Measurements from ENCODE around the gene PEX5L. TPM values are rescaled to one million over a fixed set of nuclear protein-coding genes. Genes with fewer than 3 reads are reported as not detected.

PEX5L gene
- total RNA-seq, 2 experiments from 2014 or later, result not detected

DNA sequence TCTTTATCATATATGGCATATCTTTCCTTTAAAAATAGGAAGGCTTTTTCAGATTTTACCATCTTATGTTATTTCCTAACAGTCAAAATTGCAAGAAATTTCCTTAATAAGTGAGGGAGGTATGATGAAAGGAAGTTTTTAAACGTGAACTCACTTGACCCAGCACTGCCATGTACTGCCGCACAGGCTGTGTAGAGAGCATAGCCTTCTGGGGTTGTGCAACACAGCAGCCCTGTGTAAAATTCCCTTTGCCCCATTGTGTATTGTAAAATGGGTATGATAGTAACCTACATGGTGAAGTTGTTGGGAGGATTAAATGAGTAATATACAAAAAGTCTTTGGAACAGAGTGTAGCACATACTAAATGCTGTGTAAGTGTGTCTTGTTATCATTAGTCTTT, 78.6 kb downstream of the PEX5L start:
- no peaks in the 10 kb centered on the region for H3K9me3 Mint-ChIP-seq
- DNase-seq (no peak), ATAC-seq (ENCODE audit: low read depth) (no peak)
- H3K36me3 Mint-ChIP-seq, result peaks cover 2% of the 10 kb centered on the region
- no peak overlapping the region for H3K4me3 Mint-ChIP-seq
- POLR2A ChIA-PET, result no interaction called here
- H3K4me1 Mint-ChIP-seq, result peaks cover 13% of the 10 kb centered on the region
- H3K27me3 Mint-ChIP-seq, result peaks cover 20% of the 10 kb centered on the region
- no peak overlapping the region for H3K27ac Mint-ChIP-seq

DNA sequence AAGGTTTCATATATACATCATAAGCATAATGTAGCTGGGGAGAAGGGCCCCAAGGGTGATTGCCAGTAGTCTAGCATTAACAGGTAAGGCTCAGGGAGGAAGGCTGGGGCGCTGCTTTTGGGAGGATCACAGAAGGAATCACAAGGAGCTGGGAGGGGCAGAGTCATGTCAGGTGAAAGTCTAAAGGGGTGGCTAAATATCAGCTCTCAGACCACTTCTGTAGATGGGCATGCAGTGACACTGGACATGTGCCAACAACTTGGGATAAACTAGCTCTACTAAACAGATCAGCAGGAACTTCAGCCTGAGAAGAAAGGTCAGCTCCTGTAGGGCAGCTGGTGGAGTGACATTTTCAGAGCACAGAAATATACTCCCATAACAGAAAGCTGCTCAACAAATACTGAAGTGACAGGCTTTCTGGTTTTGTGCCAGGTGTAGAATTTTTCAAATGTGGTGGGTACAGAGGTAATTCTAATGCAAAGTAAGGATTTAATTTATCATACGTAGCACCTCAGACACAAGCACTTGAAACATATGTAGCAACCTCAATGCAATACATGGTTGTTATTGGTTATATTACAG, 79.4 kb downstream of the PEX5L start:
- DNase-seq (no peak), ATAC-seq (ENCODE audit: low read depth) (no peak)
- Mint-ChIP-seq H3K9me3 (peaks cover 3% of the 10 kb centered on the region), H3K4me3 (no peak overlapping the region), H3K36me3 (peaks cover 4% of the 10 kb centered on the region), H3K4me1 (peaks cover 13% of the 10 kb centered on the region), H3K27me3 (peaks cover 19% of the 10 kb centered on the region), H3K27ac (no peak overlapping the region)
- POLR2A ChIA-PET, result no interaction called here

DNA sequence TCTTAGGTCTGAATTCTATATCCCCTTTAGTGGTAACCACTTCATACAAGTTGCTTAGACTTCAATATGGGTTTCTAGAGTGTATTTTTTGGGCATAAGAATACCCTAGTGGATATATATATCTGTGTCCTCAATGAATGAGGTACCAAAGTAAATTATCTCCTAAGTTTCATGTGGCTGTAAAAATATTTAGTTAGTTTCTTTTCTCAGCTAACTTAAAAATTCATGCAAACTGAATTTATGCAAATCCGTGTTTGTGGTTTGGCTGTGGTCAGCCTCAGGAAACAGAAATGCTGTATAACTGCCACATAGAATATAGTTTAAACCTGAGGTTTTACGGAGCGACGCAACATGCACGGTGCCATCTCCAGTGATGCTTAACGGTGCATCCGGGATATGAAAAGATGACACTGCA, 80.3 kb downstream of the PEX5L start:
- Mint-ChIP-seq H3K27me3 (peaks cover 17% of the 10 kb centered on the region), H3K9me3 (peaks cover 3% of the 10 kb centered on the region), H3K4me1 (peaks cover 13% of the 10 kb centered on the region), H3K4me3 (no peak overlapping the region), H3K36me3 (peaks cover 4% of the 10 kb centered on the region), H3K27ac (no peak overlapping the region)
- DNase-seq (peak; percentile 26), ATAC-seq (ENCODE audit: low read depth) (peak; percentile 84)
- POLR2A ChIA-PET, result no interaction called here

DNA sequence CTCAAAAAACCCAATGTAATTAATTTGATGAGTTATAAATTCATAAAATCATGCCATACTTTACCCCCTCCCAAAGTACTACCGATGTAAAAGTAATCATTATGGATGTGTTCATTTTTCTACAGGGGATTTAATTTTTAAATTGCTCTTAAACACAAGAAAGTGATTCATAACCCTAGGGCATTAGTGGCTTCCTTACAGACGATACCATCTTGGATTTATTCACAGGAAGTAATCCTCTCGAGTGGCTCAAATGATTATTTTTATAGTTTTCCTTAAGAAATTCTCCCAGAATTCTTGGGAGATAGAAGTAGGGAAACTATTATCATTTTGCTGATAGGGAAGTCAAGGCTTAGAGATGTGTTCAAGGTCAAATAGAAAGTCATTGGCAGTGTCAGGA, 80.9 kb downstream of the PEX5L start:
- Mint-ChIP-seq H3K27ac (no peak overlapping the region), H3K9me3 (peaks cover 3% of the 10 kb centered on the region)
- no peak for ATAC-seq (ENCODE audit: low read depth)

DNA sequence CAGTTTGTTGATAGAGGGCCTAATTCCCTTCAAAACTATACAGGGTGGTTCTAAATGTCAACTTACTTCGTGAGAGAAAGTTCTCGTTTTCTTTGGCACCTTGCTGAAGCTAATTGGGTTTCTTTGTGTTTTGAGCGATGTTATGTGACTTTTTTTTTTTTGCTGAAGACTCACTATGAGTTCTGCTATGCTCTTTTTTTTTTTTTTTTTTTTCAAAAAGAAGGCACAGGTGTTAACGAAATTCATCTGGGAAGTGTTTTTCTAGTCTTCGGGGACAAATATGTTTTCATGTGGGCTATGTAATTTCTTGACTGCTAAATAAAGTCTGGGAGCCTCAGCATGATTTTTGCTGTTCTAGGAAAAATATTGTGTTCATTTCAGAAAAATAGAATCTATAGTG, 81.5 kb downstream of the PEX5L start:
- no peak overlapping the region for H3K4me3 Mint-ChIP-seq
- no peak for ATAC-seq (ENCODE audit: low read depth)
- no peak overlapping the region for H3K27ac Mint-ChIP-seq

More for the DNA sequence above, 80.9 kb downstream of the PEX5L start:
- DNase-seq, result no peak
- H3K4me3 Mint-ChIP-seq, result no peak overlapping the region
- POLR2A ChIA-PET, result no interaction called here
- peaks cover 20% of the 10 kb centered on the region for H3K27me3 Mint-ChIP-seq
- peaks cover 8% of the 10 kb centered on the region for H3K4me1 Mint-ChIP-seq
- H3K36me3 Mint-ChIP-seq, result peaks cover 2% of the 10 kb centered on the region

DNA sequence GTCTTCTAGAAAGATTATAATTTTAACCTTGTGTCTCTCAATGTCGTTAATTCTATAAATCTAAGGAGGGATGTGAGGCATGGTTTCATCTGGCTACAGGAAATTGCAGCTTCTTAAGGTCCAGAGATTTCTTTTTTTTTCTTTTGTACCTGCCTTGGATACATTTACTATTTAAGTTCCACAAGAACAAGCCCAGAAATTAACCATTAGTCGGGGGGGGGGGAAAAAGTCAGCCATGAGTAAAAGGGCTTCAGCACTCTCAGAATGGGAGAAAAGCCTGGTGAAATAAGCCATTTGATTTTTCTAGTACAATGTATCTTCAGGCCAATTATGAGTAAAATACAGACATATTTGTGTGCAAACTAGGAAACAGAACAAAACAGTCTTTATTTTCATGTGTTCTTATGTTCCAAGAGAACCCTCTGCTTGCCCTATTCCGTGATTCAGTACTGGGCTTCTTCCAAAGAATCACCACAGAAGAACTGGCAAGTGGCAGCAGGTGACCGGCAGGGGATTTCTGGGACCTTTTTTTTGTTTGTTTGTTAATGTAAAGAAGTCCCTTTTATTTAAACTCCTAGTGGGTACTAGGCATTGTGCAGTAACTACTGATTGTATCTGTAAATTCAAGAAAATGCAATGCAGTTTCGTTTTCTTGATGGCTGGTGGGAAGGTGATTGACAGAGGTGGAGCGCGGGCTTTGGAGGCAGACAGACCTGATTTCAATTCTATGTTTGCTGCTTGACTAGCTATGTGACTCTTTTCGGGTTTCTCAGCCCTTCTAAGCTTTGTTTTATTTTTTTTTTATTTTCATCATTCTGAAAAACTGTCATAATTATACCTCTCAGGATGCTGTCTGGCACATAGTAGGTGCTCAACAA, 82.5 kb downstream of the PEX5L start:
- peaks cover 2% of the 10 kb centered on the region for H3K36me3 Mint-ChIP-seq
- H3K4me1 Mint-ChIP-seq, result peaks cover 8% of the 10 kb centered on the region
- POLR2A ChIA-PET, result no interaction called here
- ATAC-seq (ENCODE audit: low read depth) (no peak), DNase-seq (no peak)
- no peak overlapping the region for H3K27ac Mint-ChIP-seq
- H3K9me3 Mint-ChIP-seq, result peaks cover 3% of the 10 kb centered on the region
- peaks cover 19% of the 10 kb centered on the region for H3K27me3 Mint-ChIP-seq
- H3K4me3 Mint-ChIP-seq, result no peak overlapping the region

More for the DNA sequence above, 81.5 kb downstream of the PEX5L start:
- POLR2A ChIA-PET, result no interaction called here
- H3K27me3 Mint-ChIP-seq, result peaks cover 21% of the 10 kb centered on the region
- no peak for DNase-seq
- peaks cover 8% of the 10 kb centered on the region for H3K4me1 Mint-ChIP-seq
- H3K9me3 Mint-ChIP-seq, result peaks cover 3% of the 10 kb centered on the region
- H3K36me3 Mint-ChIP-seq, result peaks cover 2% of the 10 kb centered on the region

DNA sequence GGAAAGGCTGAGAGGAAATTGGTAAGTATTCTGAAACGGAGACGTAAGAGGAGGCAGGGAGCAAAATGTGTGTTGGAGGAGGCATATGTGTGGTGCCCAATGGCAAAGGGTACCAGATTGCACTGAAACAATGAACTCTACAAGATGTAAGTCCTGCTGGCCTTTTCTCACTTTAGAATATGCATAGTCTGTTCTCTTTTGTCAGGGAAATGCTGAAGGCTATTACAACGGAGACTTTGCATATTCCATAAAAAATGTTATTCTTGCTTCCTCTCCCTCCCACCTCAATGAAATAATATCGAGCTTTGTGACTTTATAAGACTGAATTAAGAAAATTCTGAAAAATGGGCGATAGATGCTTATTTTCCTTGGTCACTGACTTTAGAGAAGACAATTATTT, 85.9 kb downstream of the PEX5L start:
- Mint-ChIP-seq H3K36me3 (peaks cover 2% of the 10 kb centered on the region), H3K4me1 (peaks cover 2% of the 10 kb centered on the region), H3K9me3 (peaks cover 3% of the 10 kb centered on the region), H3K4me3 (no peak overlapping the region), H3K27ac (no peak overlapping the region), H3K27me3 (peaks cover 17% of the 10 kb centered on the region)
- ATAC-seq (ENCODE audit: low read depth) (no peak), DNase-seq (no peak)
- POLR2A ChIA-PET, result no interaction called here

DNA sequence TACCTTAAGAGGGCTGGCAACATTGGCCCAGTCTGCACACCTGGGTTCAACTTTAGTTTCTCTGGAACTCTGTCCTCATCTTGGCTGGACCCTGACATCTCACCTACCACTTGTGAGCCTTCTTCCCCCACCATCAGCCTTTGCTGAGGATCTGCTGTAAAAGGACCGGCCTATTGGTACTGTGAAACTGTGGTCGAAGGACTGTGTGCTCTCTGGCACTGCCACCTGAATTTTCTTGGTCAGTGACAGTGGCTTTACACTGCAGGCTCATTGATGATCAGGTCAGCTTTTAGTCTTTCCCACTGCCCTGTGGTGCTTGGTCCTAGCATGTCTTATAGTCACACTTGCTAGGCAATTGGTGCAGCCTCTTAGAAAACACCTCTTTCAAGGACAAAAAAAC, 86.9 kb downstream of the PEX5L start:
- no peak overlapping the region for H3K4me3 Mint-ChIP-seq
- no peak overlapping the region for H3K27ac Mint-ChIP-seq
- peaks cover 20% of the 10 kb centered on the region for H3K27me3 Mint-ChIP-seq
- ATAC-seq (ENCODE audit: low read depth), result no peak
- no peak for DNase-seq
- peaks cover 3% of the 10 kb centered on the region for H3K9me3 Mint-ChIP-seq
- POLR2A ChIA-PET, result no interaction called here
- peaks cover 2% of the 10 kb centered on the region for H3K36me3 Mint-ChIP-seq
- H3K4me1 Mint-ChIP-seq, result peaks cover 2% of the 10 kb centered on the region

DNA sequence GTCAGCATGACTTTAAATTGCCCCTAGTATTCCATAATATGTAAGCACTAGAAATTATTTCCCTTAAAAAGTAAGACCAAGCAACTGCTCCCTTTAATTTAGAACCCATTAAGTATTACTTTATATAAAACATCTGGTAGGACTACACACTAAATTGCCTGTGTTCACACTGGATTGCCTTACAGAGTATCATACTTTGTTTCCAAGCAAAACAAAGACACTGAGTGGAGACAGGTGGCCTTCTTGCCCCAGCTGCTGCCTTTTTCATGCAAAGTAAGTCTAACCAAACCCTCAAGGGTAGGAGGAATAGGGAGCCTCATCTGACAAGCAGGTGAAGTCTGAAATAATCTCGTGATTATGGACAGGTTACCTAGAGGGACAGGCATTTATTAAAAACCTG, 87.3 kb downstream of the PEX5L start:
- ATAC-seq (ENCODE audit: low read depth), result no peak
- DNase-seq, result no peak
- POLR2A ChIA-PET, result no interaction called here
- H3K9me3 Mint-ChIP-seq, result peaks cover 3% of the 10 kb centered on the region
- peaks cover 22% of the 10 kb centered on the region for H3K27me3 Mint-ChIP-seq
- H3K4me1 Mint-ChIP-seq, result peaks cover under 1% of the 10 kb centered on the region
- peaks cover 2% of the 10 kb centered on the region for H3K36me3 Mint-ChIP-seq
- H3K27ac Mint-ChIP-seq, result no peak overlapping the region
- H3K4me3 Mint-ChIP-seq, result no peak overlapping the region

DNA sequence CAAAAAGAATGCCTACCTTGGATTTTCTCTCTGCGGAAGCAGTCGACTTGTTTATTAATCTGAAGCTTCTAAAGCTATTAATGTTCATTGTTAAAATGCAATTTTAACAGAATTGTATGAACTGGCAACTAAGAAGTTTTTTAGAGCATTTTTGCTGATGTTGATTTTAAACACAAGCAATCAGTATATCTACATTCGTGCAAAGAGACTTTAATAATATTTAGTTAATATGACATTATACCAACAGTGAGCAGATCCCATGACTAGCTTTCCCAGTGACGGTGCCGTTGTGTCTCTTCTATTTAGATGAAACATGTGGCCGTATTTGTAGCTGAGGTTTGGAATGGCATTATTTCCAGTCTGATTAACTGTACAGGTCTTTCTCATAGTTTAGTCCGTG, 88.0 kb downstream of the PEX5L start:
- H3K27ac Mint-ChIP-seq, result no peak overlapping the region
- no peak for ATAC-seq (ENCODE audit: low read depth)

DNA sequence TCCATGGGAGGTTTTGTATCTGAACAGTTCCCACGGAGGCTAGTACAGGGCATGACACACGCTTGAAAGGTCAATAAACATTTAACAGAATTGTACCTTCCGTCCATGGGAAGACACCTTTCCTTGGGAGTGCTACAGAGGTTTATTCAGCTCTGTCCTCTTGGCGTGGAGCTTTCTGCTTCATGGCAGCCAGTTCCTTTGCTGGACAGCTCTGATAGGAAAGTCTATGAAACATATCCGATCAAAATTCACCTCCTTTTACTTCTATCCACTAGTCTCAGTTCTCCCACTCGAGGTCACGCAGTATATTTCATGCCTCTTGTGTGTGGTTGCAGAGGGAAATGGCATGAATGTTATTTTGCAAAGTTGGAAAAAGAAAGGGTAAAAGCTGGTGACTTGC, 91.2 kb downstream of the PEX5L start:
- H3K4me1 Mint-ChIP-seq, result no peaks in the 10 kb centered on the region
- no peak overlapping the region for H3K4me3 Mint-ChIP-seq
- ATAC-seq (ENCODE audit: low read depth) (no peak), DNase-seq (no peak)
- no peaks in the 10 kb centered on the region for H3K36me3 Mint-ChIP-seq
- POLR2A ChIA-PET, result interaction anchor here (0.7 kb wide), 1 partner anchor 55 kb away, joined by 3 read pairs; no protein-coding TSS in a partner anchor
- H3K9me3 Mint-ChIP-seq, result no peaks in the 10 kb centered on the region
- H3K27ac Mint-ChIP-seq, result no peak overlapping the region
- H3K27me3 Mint-ChIP-seq, result peaks cover 27% of the 10 kb centered on the region

More for the DNA sequence above, 88.0 kb downstream of the PEX5L start:
- Mint-ChIP-seq H3K36me3 (peaks cover 2% of the 10 kb centered on the region), H3K27me3 (peaks cover 26% of the 10 kb centered on the region), H3K4me3 (no peak overlapping the region), H3K9me3 (peaks cover 3% of the 10 kb centered on the region), H3K4me1 (no peaks in the 10 kb centered on the region)
- POLR2A ChIA-PET, result interaction anchor here (0.6 kb wide), 1 partner anchor 10 kb away, joined by 3 read pairs; no protein-coding TSS in a partner anchor
- DNase-seq, result no peak

DNA sequence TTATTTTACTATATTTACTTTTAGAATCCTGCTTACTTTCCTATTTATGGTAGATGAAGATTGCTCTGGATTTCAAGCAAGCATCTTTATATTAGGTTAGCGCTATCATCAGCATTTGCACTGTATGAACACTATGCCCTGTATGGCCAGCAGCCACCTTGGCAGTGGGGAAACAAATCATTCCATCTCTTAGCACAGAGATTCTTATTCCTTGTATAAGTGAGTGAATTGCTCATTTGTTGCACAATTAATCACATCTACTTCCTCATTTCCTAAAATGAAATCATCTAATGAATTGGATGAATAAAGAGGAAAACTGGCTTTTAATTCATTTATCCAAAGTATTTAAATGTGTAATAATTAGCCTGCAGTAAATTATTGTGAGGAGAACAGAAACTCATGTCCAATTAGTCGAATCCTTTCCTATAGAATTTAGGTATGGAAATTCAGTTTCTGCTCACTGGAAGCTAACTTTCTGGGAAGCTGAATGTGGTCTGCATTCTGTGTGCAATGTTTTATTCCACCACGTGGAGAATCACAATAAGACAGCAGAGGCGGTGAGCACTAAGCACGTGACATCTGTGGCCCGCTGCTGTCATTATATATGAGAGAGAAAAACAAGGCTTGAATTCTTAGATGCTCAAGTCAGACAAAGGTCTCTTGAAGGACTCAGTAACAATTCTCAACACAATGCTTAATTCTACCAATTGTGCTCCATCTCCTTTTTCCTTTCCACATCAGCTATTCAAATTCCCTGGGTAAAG, 93.4 kb downstream of the PEX5L start:
- H3K27me3 Mint-ChIP-seq, result peaks cover 31% of the 10 kb centered on the region
- H3K36me3 Mint-ChIP-seq, result no peaks in the 10 kb centered on the region
- no peak overlapping the region for H3K27ac Mint-ChIP-seq
- ATAC-seq (ENCODE audit: low read depth) (no peak), DNase-seq (no peak)
- H3K4me1 Mint-ChIP-seq, result no peaks in the 10 kb centered on the region
- H3K4me3 Mint-ChIP-seq, result no peak overlapping the region
- H3K9me3 Mint-ChIP-seq, result no peaks in the 10 kb centered on the region
- POLR2A ChIA-PET, result no interaction called here

DNA sequence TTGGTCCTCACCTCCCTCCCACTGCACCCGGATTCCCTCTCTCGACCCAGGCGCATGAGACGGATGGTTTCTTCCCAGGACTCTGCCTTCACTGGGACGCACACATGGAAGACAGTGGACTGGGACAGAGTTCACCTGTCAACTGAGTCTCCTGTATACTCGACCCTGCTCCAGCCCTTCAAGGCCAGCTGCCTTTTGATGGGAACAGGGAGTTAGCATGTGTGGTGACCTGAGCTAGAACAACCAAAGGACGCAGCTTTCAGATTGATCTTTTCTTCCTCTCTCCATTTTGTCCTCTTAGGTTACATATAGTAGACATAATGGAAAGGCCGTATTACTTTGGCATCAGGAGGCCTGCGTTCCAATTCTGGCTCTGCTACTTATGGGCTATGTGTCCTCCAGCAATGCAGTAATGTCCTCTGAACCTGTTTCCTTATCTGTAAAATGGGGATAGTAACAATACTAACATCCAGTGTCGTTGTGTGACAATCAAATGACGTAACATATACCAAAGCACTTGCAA, 94.1 kb downstream of the PEX5L start:
- H3K9me3 Mint-ChIP-seq, result no peaks in the 10 kb centered on the region
- peaks cover 35% of the 10 kb centered on the region for H3K27me3 Mint-ChIP-seq
- no peak for ATAC-seq (ENCODE audit: low read depth)
- H3K4me1 Mint-ChIP-seq, result no peaks in the 10 kb centered on the region
- POLR2A ChIA-PET, result no interaction called here
- no peaks in the 10 kb centered on the region for H3K36me3 Mint-ChIP-seq
- no peak overlapping the region for H3K27ac Mint-ChIP-seq
- no peak for DNase-seq
- H3K4me3 Mint-ChIP-seq, result no peak overlapping the region

Measured in activated naive CD8-positive, alpha-beta T cell treated with anti-CD3 and anti-CD28 coated beads, Interleukin-2, amount 10 ng/mL, durations not matched to agents 7 days and 5 days (primary cell).